NCI-H2171 (cell line): Measurements from ENCODE around the gene KRT79.

Experiments used
- DNase-seq: peaks from one replicate; lab custom pipeline; 2025; lab: John Stamatoyannopoulos, UW

The KRT79 gene

DNA sequence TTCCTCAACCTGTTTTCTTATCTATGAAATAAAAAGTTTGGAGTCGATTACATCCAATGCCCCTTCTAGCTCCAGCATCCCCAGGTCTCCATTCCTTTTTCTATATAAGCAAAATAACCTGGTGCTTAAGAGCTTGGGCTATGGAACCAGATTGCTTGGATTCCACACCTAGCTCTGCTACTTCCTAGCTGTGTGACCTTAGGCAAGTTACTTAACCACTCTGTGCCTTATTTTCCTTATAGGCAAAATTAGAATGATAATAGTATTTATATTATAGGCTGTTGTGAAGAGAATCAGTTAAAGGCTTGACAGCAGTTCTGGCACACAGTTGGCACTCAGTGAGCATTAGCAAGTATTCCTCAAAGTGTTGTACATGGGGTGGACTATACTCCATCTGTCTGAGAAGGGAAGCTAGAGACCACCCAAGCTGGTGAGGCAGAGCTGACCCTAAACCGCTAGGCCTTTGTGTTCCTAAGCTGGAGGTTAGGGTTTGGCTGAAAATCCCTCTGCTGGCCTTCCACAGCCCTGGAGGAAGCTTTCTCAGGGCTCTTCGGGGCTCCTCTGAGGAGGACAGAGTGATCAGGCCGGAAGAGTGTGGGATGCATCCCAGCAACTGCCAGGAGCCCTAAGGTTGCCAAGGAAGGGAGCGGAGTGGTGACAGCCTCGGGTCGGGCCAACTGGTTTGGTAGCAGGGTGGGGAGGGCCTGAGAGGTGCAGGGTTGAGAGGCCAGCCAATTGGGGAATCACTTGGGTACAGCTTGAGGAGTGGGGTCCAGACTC lies 14.2 kb downstream of the KRT79 start:
- DNase-seq, result no peak

DNA sequence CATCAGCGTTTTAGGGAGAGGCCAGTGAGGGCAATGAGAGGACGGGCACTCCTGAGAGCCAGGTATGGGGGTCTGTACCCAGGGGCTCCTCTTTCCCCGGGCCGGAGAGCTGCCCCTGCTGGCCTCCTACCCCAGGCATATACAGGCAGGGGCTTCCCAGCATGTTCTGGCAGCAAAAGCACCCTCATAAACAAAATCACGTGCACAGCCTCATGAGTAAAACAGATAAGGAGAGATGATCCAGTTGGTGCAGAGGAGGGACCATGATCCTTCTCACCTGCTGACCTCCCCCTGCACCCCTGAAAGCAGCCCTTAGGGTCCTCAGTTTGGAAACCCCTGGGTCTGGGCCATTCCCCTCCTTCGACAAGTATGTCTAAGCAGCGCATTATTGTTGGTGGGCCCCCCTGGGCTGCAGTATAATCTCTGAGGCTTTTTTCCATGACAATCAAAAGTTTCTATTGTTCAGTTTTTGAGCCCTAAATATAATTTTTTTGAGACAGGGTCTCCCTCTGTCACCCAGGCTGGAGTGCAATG lies 15.2 kb downstream of the KRT79 start:
- DNase-seq, result no peak

DNA sequence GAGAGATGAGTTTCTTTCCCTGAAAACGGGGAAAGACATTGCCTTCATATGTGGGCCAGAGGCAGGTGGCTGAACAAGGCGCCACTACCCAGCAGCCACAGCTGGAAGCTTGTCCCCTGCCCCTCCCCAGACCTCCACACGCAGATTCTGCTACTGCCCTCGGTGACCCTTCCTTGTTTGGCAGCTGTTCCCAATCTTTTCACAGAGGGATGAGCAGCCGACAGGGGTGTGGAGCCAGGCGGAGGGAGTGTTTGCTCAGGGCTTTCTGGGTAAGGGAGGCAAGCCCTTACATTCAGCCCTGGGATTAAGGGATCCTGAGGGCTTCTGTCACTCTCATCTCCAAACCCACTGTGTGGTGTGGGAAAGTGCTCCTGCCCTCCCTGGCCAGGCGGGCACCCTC lies 15.7 kb downstream of the KRT79 start:
- no peak for DNase-seq

DNA sequence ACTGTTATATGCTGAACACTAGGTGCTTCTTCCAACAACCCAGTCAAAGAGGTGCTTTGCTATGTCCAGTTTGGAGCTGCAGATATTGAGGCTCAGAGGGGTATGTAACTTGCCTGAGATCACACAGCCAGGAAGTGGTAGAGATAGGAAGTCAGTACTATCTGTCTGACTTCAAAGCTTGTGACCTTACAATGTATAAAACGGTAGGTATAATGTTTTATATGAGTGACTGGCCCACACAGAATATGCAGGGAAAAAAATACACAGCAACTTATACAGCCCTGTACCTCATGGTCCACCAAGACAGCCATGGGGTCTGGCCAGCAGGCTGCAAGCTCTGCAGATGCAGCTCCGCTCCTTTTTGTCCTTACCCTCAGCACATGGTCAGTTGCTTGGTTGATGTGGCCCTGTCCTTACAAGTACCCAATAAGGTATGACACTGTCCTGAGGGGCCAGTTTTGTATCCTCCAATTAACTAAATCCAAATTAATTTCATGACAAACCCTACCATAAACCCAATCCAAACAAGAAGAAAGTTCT lies 16.3 kb downstream of the KRT79 start:
- DNase-seq, result no peak

DNA sequence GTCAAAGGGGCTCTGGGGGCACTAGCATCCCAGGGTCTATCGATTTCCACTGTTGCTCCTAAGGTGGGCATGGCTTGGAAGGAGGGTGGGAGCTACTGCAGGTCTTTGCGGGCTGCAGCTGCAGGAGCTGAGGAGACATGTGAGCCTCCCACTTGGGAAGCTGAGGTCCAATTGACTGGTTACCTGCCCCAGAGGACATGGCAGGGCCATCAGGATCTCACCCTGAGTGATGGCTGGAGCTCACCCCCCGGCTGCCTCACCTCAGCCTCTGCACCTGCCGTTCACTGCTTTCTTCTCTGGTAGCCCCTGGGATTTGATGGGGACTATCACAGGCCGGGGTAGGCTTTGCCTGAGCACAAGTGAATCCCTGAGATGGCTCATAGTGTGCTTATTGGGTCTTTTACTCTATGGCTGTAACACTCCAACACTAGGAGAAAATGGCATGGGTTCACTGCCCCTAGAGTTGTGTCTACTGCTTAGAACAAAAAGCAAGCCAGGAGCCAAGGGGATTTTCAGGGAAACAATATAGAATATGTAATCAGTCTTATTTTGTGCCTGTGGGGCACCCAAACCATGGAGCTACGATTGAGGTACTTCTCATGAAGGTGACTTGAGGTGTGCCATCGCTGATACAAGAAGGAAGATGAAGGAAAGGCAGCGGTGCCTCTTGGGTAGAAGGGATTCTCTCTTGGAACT lies 17.0 kb downstream of the KRT79 start:
- DNase-seq, result no peak

DNA sequence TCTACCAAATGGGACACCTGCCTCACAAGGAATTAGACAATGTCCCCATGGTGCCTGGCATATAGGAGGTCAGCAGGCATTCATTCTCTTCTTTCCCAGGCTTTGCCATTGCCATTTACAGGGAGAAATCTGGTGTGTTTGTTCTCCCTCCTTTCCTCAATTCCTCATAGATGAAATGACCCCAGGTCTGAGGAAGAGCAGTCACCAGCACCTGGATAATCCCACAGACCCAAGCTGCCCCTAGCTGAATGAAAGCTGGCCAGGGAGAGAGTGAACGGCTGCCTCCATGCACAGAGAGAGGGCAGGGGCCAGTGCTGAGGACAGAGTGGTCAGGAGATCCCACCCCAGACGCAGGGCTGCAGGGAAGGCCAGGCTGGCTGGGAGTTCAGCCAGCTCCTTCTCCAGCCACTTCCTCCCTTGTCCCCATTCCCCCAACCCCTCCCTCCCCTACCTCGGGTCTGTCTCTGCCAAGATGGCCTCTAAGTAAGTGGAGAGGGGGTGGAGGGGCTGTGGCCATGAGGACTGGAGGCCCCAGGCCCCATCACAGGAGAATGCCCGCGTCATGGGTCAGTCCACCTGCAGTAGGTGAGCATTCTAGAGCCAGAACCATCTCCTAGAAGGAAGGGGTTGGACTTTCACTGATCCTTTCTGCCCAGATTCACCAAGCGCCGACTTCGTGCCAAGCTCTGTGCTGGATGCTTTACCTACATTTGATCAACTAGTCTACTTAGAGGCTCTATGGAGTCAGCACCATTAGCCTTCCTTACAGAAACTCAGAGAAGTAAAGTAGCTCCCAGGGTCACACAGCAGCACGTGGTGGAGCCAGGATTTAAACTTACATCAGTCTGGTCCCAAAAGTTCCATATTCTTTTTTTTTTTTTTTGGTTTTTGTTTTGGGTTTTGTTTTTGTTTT lies 18.2 kb downstream of the KRT79 start:
- no peak for DNase-seq

DNA sequence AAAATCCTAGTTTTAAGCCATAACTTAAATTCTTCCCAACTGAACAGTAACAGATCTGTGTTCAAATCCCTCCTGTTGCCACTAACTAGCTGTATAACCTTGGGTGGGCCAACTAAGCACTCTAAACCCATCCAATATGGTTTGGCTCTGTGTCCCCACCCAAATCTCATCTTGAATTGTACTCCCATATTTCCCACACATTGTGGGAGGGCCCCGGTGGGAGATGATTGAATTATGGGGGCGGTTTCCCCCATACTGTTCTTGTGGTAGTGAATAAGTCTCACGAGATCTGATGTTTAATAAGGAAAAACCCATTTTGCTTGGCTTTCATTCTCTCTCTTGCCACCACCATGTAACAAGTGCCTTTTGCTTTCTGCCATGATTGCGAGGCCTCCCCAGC lies 18.9 kb downstream of the KRT79 start:
- no peak for DNase-seq

DNA sequence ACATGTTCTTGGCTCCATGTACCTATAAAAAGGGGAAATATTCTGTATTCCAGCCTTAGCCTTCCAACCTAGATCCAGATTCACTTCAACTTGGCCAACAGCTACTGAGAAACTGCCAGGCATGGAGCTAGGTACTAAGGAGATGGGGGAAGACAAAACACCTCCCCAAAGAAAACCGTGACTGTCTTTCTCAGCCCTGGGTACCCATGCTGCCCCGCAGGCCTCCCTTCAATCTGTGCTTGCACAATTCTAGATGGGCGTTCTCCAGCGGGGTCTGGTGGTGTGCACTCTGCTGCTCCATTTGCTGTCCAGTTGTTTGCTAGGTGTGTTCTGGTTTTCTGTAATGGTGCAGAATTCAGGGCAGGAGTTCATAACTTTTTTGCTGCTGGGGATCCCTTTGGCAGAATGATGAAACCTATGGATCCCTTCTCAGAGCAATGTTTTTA lies 19.4 kb downstream of the KRT79 start:
- DNase-seq, result no peak

DNA sequence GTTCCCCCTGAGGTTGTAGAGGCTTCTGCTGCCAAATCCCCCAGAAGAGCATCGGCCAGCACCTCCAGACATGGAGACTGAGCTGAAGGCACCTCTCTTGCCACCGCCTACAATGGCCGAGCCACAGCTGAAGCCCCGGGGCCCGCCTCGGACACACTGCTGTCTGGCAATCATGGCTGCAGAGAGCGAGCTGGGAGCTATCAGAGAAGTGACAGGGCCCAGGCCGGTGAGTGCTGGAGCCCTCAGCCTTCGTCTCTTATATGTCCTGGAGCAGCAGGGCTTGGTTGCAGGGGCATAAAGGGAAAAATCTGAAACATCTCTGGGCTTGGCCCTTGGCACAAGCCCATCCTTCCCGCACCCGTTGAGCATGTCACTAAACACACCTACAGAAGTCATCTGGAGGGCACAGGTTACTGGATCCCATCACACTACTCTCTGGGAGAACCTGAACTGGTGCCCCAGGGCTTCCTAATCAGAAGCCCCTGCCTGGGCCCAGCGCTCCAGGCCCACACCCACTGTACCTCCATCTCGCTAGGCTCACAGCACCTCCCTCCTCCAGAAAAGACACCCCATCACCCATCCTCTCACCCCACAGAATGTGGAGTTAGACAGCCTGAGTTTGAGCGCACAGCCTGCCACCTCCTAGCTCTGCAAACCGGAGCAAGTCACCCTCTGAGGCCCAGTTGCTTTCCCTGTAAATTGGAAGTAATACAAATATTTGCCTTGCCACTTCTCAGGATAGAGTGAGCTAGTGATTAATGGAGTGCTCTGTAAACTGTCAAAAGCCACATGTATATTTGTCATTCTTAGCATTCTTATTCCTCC lies 20.0 kb downstream of the KRT79 start, which contains the start of gene KRT4:
KRT4 (minus strand) TSS at position 232 of the 825 bp plus-strand sequence; CDS start at position 174, 58 bp downstream.
- no peak for DNase-seq

DNA sequence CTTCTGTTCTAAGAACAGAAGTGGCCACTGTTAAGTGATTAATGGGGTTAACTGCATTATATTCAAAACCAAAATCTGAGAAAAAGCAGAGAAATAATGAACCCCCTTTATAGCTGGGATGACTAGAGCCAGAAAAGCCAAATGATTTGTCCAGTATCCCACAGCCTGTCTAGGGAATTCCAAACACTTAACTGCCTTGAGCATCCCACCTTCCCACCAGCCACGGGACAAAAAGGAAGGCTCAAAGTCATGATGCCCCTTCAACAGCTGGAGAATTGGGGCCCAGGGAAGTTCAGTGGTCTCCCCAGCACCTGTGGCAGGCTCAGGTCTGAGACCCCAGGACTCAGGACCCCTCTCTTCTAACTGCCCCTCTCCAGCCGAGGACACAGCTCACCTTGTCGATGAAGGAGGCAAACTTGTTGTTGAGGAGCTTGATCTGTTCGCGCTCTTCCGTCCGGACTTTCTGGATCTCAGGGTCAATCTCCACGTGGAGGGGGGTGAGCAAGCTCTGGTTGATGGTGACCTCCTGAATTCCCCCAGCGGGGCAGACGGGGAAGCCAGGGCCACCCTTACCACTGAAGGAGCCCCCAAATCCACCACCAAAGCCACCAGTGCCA lies 20.8 kb downstream of the KRT79 start:
- DNase-seq, result no peak

DNA sequence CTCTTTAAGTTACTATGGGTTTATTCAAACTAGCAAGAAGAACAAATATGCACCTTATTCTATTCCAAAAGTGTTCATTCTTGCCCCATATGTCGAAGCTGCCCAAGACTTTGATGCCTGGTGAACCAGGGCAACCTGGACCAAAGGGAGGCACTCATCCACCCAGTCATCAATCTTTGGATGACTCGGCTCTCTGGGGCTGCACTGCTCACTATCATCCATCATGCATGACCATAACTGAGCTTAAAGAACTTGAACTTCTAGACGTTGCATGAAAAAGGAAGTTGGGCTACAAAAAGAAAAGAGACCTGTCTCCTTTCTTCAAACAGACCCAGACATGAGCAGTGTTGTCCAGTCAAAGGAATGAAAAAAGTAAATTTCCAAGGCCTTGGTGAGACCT lies 21.4 kb downstream of the KRT79 start:
- DNase-seq, result no peak

DNA sequence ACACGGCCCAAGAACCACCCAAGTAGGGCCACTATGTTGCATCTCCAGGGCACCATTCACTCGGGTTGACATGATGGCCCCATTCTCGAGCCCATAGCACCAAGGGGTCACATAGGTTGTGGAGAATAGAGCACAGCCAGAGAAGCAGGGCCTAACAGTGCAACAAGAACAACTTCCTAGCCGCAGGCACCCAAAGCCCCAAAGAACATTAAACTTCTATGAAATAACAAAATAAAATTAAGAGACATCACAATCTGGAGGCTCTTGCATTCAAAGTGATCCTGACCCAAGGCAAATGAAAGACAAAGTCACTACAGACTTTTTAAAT lies 22.1 kb downstream of the KRT79 start:
- no peak for DNase-seq

DNA sequence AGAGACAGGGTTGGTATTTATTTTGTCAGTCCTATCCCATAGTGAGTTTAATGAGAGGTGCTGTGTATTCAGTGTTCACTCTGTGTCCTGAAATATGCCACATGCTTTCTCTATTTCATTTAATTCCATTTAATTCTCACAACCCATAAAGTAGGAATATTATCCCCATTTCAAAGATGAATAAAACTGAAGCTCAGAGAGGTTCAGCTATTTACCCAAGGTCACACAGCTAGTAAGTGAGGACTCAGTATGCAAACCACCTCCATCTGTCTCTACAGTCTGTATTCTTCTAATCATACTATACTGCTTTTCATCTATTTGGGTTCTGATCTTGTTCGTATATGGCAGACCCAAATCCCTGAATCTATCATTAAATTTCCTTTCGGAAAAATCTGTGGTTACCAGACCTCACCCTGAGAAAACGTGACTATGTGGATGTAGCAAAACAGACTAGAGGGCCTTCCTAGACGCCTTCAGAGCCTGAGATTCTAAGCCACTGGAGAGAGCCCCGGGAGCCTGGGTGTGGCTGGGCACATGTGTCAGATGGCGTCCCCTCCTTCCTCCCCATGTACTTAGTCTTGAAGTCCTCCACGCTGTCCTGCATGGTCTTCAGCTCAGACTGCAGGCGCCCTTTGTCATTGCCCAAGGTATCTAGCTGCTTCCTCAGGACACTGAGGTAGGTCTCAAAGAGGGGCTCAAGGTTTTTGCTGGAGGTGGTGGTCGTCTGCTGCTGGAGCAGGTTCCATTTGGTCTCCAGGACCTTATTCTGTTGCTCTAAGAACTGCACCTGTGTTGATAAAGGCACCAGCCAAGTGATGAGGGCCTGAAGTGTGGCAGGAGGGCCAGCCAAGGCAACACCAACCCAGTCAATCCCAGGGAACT lies 22.7 kb downstream of the KRT79 start:
- DNase-seq, result no peak

DNA sequence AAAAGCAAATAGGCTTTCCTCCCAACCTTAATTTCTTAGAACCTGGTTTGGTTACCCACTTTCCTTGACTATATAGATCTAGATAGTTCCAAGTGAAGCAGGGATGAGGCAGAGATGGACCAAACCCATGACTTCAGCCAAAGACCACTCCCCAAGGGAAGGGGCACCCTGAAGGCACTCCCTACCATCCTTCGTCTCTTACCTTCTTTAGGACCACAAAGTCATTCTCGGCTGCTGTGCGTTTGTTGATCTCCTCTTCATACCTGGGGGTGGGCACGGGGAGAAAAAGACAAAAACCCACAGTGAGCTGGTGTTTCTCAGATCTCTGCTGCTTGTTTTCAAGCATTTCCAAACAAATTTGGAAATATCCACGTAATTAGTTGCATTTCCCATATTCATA lies 23.6 kb downstream of the KRT79 start:
- no peak for DNase-seq

DNA sequence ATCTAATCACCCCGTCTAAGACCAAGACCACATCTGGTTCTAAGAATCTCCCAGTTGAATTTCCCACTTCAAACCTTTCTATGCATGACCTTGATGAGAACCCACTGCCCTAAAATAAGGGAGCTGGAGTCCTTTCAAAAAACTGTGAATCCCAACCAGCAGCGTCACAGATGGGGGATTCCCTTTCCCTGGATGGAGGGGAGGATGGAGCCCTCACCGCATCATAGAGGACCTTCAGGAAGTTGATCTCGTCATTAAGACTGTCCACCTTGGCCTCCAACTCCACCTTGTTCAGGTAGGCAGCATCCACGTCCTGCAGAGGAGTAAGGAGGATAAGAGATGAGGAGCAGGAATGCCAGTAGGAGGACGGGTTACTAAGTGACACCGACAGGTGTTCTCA lies 24.9 kb downstream of the KRT79 start:
- no peak for DNase-seq

DNA sequence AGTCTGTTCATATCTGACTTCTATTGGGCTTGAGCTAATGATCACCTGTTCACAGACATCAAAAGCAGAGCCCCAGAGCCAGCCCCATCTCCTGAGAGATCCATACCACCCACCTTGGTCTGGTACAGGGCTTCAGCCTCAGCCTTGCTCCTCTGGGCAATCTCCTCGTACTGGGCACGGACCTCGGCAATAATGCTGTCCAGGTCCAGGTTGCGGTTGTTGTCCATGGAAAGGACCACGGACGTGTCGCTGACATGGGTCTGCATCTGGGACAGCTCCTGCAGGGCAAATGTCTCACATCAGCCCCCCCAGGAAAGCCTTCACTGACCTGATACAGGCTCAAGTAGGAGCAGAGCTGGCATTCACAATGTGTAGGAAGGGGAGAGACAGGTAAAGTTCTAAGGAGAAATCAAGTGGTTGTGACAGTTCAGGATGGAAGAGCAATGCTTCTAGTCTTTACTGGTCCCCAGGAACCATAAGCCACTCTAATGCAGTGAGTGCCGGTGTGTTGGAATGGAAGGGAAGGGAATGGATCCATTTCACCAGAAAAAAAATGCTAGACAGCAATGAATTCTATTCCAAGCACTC lies 25.4 kb downstream of the KRT79 start:
- DNase-seq, result no peak

DNA sequence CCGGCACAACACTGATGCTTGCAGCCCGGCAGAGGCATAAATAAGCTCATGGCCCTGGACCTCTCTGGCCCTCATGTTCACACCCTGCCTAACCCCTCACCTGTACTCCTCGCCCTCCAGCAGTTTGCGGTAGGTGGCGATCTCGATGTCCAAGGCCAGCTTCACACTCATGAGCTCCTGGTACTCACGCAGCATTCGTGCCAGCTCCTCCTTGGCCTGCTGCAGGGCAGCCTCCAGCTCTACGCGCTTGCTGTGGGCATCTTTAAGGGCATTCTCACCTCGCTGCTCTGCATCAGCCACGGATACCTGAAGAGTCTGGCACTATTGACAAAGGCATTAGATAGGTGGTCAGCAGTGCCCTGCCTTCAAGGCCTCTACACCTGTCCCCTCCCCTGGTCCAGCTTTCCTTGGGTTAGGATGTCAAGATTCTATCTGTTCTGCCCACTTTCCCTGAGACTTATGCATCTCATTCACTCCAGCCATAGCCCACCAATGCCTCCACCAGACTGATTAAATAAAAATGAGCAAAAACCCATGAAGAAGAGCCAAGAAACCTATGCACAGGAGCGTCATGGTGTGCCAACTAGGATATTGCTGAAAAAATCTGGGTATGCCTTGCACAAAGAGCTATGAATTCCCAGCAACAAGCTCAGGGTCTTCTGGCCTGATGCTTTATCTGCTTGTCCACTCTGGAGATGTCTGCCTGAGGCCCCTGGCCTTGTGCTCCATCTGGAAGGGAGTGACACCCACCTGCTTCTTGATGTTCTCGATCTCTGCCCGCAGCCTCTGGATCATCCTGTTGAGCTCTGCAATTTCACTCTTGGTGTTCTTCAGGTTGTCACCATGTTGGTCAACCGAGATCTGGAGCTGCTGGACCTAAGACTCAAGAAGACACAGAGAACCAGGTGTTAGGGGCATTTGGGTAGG lies 26.3 kb downstream of the KRT79 start:
- DNase-seq, result no peak
